Progenitor cell of endocrine pancreas (in vitro differentiated cells): Measurements from ENCODE around the gene UBE2I. TPM values are rescaled to one million over a fixed set of nuclear protein-coding genes. Genes with fewer than 3 reads are reported as not detected.

ENCODE experiments used
- DNase-seq: peaks from one replicate; pipeline ENCODE4 v3.0.0; 2021; ENCODE audit warnings: low spot score; ENCODE audit not compliant: unreplicated experiment
- H3K27ac Mint-ChIP-seq: 2 replicates; pipeline ENCODE4 v1.8.0; 2021; ENCODE audit warnings: mild to moderate bottlenecking, moderate library complexity, mixed read lengths
- H3K27me3 Mint-ChIP-seq: 2 replicates; pipeline ENCODE4 v1.8.0; 2021; ENCODE audit warnings: mixed read lengths
- H3K36me3 Mint-ChIP-seq: 2 replicates; pipeline ENCODE4 v1.8.0; 2022; ENCODE audit warnings: mixed read lengths; ENCODE audit not compliant: insufficient read depth
- H3K4me1 Mint-ChIP-seq: 2 replicates; pipeline ENCODE4 v1.8.0; 2021; ENCODE audit warnings: low read depth, mixed read lengths
- H3K4me3 Mint-ChIP-seq: 2 replicates; pipeline ENCODE4 v1.8.0; 2021; ENCODE audit warnings: low read depth, mild to moderate bottlenecking, moderate library complexity, mixed read lengths
- H3K9me3 Mint-ChIP-seq: 2 replicates; pipeline ENCODE4 v1.8.0; 2021; ENCODE audit warnings: low read depth, mixed read lengths
- total RNA-seq: library from RNA; stranded (reverse); gene quantifications from 2 replicates; pipeline ENCODE4 v1.2.1, GENCODE V29; 2021
- TF ChIP-seq, protein P1 (sequence below): fragments of 200-600 bp; sonication (generic); IDR thresholded peaks from one replicate; pipeline ENCODE4 v1.5.0; 2021; ENCODE audit warnings: antibody characterized with exemption, mild to moderate bottlenecking; ENCODE audit not compliant: unreplicated experiment

The UBE2I gene
- total RNA-seq, 1 donor from 2014 or later = 211 TPM

DNA sequence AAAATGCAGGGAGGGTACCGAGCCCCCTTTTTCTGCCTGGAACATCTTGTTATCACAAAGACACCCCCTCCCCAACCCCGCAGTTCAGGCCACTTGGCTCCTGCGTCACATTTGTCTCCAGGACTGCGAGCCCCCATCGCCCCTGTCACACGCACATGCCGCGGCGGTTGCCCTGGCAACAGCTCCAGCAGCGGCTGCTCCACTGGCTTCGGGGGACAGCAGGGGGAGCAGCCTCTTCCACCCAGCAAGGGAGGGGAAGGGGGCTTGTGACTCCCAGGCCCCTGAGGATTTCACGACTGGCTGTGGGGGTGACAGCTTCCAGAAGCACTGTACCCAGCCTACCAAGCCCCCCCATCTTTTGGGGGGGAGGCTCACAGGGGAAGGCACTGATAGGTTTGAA is 26.6 kb downstream of the UBE2I start:
- H3K4me3 Mint-ChIP-seq = no peak overlapping the region
- H3K27me3 Mint-ChIP-seq = peaks cover 27% of the 10 kb centered on the region
- no peaks in the 10 kb centered on the region for H3K9me3 Mint-ChIP-seq
- H3K4me1 Mint-ChIP-seq = peaks cover 10% of the 10 kb centered on the region
- no peaks in the 10 kb centered on the region for H3K36me3 Mint-ChIP-seq
- H3K27ac Mint-ChIP-seq = no peak overlapping the region
- TF ChIP-seq, protein P1, sequence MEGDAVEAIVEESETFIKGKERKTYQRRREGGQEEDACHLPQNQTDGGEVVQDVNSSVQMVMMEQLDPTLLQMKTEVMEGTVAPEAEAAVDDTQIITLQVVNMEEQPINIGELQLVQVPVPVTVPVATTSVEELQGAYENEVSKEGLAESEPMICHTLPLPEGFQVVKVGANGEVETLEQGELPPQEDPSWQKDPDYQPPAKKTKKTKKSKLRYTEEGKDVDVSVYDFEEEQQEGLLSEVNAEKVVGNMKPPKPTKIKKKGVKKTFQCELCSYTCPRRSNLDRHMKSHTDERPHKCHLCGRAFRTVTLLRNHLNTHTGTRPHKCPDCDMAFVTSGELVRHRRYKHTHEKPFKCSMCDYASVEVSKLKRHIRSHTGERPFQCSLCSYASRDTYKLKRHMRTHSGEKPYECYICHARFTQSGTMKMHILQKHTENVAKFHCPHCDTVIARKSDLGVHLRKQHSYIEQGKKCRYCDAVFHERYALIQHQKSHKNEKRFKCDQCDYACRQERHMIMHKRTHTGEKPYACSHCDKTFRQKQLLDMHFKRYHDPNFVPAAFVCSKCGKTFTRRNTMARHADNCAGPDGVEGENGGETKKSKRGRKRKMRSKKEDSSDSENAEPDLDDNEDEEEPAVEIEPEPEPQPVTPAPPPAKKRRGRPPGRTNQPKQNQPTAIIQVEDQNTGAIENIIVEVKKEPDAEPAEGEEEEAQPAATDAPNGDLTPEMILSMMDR = no peak
- no peak for DNase-seq

DNA sequence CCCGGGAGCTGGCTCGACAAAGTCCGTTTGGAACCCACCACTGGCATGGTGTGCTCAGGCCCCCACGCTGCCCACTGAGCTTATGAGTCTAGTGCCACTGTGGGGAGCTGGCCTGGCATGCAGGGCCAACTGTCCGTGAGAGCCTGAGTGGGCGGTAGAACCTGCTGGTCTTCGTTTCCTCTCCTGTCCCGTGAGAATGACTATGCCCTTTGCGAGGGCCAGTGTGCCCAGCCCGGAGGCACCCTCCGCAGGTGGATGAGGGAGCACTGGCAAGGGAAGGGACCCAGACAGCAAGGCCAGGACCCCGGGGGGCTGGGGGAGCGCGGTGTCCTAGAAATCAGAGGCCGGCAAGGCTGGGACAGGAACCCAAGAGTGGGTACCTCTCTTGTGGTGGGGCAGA is 27.2 kb downstream of the UBE2I start:
- no peak overlapping the region for H3K4me3 Mint-ChIP-seq
- H3K27ac Mint-ChIP-seq = no peak overlapping the region
- H3K36me3 Mint-ChIP-seq = no peaks in the 10 kb centered on the region
- TF ChIP-seq, protein P1 = no peak
- no peaks in the 10 kb centered on the region for H3K9me3 Mint-ChIP-seq
- no peak for DNase-seq
- peaks cover 7% of the 10 kb centered on the region for H3K4me1 Mint-ChIP-seq
- H3K27me3 Mint-ChIP-seq = peaks cover 27% of the 10 kb centered on the region

DNA sequence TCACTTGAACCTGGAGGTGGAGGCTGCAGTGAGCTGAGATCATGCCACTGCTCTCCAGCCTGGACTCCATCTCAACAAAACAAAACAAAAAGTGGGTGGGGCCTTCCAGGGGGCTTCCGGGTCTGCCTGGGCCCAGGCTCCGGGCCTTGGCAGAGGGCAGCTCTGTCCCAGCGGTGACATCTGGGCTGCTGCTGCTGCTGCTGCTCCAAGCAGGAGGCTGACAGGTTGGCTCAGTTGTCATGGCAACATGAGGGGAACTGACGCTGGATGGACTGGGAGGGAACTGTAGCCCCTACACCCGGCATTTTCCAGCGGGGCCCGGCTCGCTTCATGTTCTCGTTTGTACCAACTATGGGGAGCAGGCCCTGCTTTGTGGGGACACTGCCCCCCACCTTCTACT is 28.1 kb downstream of the UBE2I start:
- H3K27me3 Mint-ChIP-seq = peaks cover 26% of the 10 kb centered on the region
- no peaks in the 10 kb centered on the region for H3K9me3 Mint-ChIP-seq
- H3K4me3 Mint-ChIP-seq = no peak overlapping the region
- TF ChIP-seq, protein P1 = no peak
- no peaks in the 10 kb centered on the region for H3K36me3 Mint-ChIP-seq
- H3K4me1 Mint-ChIP-seq = peaks cover 3% of the 10 kb centered on the region
- no peak for DNase-seq
- no peak overlapping the region for H3K27ac Mint-ChIP-seq

DNA sequence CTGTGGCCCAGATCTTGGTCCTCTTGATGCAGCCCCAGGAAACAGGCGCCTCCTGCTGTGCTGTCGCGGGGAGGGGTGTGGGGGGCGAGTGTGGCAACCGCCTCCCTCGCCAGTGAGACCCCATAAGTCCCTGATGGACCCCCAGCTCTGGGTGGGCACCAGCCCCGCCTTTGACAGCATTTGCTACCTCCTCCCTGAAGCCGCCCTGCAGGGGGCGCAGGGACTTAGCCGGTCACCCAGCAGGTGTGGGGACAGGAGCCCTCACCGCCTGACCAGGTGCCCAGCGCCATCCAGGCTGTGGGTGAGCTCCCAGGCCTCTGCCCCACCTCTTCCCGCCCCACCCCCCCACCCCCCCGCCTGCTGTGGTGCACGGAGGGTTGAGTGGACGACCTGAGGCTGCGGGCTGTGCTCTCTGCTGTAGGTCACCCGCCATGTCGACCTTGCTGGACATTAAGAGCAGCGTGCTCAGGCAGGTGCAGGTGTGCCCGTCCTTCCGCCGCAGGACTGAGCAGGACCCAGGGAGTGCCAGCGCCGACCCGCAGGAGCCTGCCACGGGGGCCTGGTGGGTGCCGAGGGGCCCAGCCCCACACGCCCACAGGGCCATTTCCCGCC is 28.8 kb downstream of the UBE2I start:
- peaks cover 22% of the 10 kb centered on the region for H3K27me3 Mint-ChIP-seq

DNA sequence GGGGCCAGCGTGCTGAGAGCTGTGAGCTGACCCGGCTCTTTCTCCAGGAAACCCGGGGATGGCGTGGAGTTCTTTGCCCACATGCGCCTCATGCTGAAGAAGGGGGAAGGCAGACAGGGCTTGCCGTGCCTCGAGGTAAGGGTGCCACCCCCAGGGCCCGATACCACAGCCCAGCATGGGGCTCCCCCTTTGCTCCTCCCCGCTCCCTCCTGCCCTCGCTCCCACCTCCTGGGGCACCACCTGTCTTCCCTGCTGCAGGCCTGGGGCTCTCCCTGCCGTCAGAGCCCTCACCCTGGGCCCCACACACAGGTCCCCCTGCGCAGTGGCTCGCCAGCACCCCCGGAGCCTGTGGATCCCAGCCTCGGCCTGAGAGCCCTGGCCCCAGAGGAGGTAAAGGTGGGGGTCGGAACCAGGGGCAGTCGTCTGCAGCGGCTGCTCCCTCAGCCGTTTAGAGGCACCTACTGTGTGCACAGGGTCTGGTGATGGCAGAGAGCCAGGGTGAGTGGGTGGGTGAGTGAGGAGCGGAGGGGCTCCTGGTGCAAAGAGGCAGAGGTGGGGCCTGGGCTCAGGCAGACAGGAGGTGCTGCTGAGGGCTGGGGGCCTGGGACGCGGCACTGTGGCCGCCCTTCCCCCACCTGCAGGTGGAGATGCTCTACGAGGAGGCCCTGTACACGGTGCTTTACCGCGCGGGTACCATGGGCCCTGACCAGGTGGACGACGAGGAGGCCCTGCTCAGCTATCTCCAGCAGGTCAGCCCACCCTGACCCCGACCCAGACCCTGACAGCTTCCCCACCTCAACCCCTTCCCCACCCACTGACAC is 29.6 kb downstream of the UBE2I start:
- H3K4me3 Mint-ChIP-seq = no peak overlapping the region
- TF ChIP-seq, protein P1 = no peak
- H3K27ac Mint-ChIP-seq = no peak overlapping the region
- DNase-seq = no peak
- peaks cover 22% of the 10 kb centered on the region for H3K27me3 Mint-ChIP-seq
- peaks cover 6% of the 10 kb centered on the region for H3K4me1 Mint-ChIP-seq
- no peaks in the 10 kb centered on the region for H3K36me3 Mint-ChIP-seq
- no peaks in the 10 kb centered on the region for H3K9me3 Mint-ChIP-seq

More for the DNA sequence above, 28.8 kb downstream of the UBE2I start:
- Mint-ChIP-seq H3K36me3 (no peaks in the 10 kb centered on the region), H3K9me3 (no peaks in the 10 kb centered on the region), H3K4me1 (peaks cover 3% of the 10 kb centered on the region), H3K27ac (no peak overlapping the region), H3K4me3 (no peak overlapping the region)
- TF ChIP-seq, protein P1 = peak; percentile 68
- DNase-seq = peak; percentile 62
